Inflammatory macrophage treated with lipopolysaccharide for 4 hours (primary cell): Measurements from ENCODE around the gene C22orf15.
A peak's percentile ranks its signal among the peaks of the same experiment; 100 is the strongest.

Source experiments
- DNase-seq: peaks from one replicate; pipeline ENCODE4 v3.0.0-alpha.2; 2020

The C22orf15 gene

GRCh38 chr22:23774114-23774921 is 11.5 kb downstream of the C22orf15 start:
- DNase-seq, result no peak

- DNase-seq, result no peak
These were observed 12.2 kb downstream of the C22orf15 start for GRCh38 chr22:23774922-23775436.

- no peak for DNase-seq
These were observed 13.1 kb downstream of the C22orf15 start for GRCh38 chr22:23775779-23776375.

GRCh38 chr22:23777776-23778576 is 15.2 kb downstream of the C22orf15 start:
- DNase-seq, result no peak

GRCh38 chr22:23778577-23778900 is 15.7 kb downstream of the C22orf15 start:
- DNase-seq, result no peak

- no peak for DNase-seq
These were observed 16.3 kb downstream of the C22orf15 start for GRCh38 chr22:23779083-23779482.

GRCh38 chr22:23779731-23780130 is 16.9 kb downstream of the C22orf15 start:
- no peak for DNase-seq

- DNase-seq, result no peak
These were observed 17.5 kb downstream of the C22orf15 start for GRCh38 chr22:23780146-23780748.

GRCh38 chr22:23781065-23781464 is 18.3 kb downstream of the C22orf15 start:
- DNase-seq, result no peak

GRCh38 chr22:23781511-23782183 is 18.9 kb downstream of the C22orf15 start:
- DNase-seq, result no peak

- DNase-seq, result no peak
These were observed 19.5 kb downstream of the C22orf15 start for GRCh38 chr22:23782252-23782651.

GRCh38 chr22:23782703-23783102 is 19.9 kb downstream of the C22orf15 start:
- DNase-seq, result no peak

- no peak for DNase-seq
These were observed 20.7 kb downstream of the C22orf15 start for GRCh38 chr22:23783265-23784150.

GRCh38 chr22:23784215-23784732 is 21.5 kb downstream of the C22orf15 start:
- DNase-seq, result no peak

- no peak for DNase-seq
These were observed 23.5 kb downstream of the C22orf15 start for GRCh38 chr22:23786261-23786710.

GRCh38 chr22:23786752-23787599 is 24.2 kb downstream of the C22orf15 start, which contains the start of gene SMARCB1:
Gene SMARCB1 (plus strand): TSS chr22:23786966. CDS start chr22:23787170, 204 bp downstream.
- peak; percentile 91 for DNase-seq

GRCh38 chr22:23787600-23787896 is 24.8 kb downstream of the C22orf15 start:
- peak; percentile 2 for DNase-seq

- no peak for DNase-seq
These were observed 25.1 kb downstream of the C22orf15 start for GRCh38 chr22:23787910-23788309.

- no peak for DNase-seq
These were observed 26.3 kb downstream of the C22orf15 start for GRCh38 chr22:23789121-23789520.

GRCh38 chr22:23789638-23790037 is 26.8 kb downstream of the C22orf15 start:
- DNase-seq, result no peak
